A673 (cell line): Measurements from ENCODE around the gene THOC6.

Experiments used
- CTCF ChIP-seq: fragments of 300-800, 200-600 bp; sonication (generic); conservative IDR thresholded peaks from 2 replicates; pipeline ENCODE4 v1.5.1; 2017; ENCODE audit warnings: low read depth, mild to moderate bottlenecking, antibody characterized with exemption, low read length, moderate library complexity, mixed read lengths
- EZH2 ChIP-seq: fragments of 200-600 bp; sonication (generic); IDR thresholded peaks from 2 replicates; pipeline ENCODE4 v1.6.1; 2017; ENCODE audit warnings: borderline replicate concordance, low read depth, mild to moderate bottlenecking, mixed read lengths, antibody characterized with exemption, low read length; ENCODE audit not compliant: poor library complexity, severe bottlenecking

- no peak for TF ChIP-seq CTCF
- no peak for TF ChIP-seq EZH2
Measured at GRCh38 chr16:2991566-2992261, 32.1 kb upstream of the THOC6 start.
